Keratinocyte (primary cell): Measurements from ENCODE around the gene RAE1.

ENCODE experiments used
- EZH2 ChIP-seq: IDR thresholded peaks from one replicate; pipeline ENCODE4 v1.6.1; 2012; ENCODE audit warnings: inconsistent platforms, mild to moderate bottlenecking, low read length, moderate library complexity
- TF ChIP-seq, protein P1 (sequence below), 3 experiments: IDR thresholded peaks in 1 of 3; conservative IDR thresholded peaks in 1 of 3; optimal IDR thresholded peaks in 1 of 3; 2 replicates in 2 of 3; 3 replicates in 1 of 3; pipeline versions ENCODE3 to v1.5.1; 2011; ENCODE audit warnings: low read length in 3 of 3, mild to moderate bottlenecking in 3 of 3, moderate library complexity in 2 of 3, control low read depth in 1 of 3, inconsistent platforms in 1 of 3; ENCODE audit not compliant: insufficient read depth in 2 of 3; ENCODE audit errors: extremely low read depth in 1 of 3

GRCh38 chr20:57326667-57327455 is 24.2 kb upstream of the RAE1 start:
- TF ChIP-seq EZH2 = no peak
- TF ChIP-seq, protein P1, sequence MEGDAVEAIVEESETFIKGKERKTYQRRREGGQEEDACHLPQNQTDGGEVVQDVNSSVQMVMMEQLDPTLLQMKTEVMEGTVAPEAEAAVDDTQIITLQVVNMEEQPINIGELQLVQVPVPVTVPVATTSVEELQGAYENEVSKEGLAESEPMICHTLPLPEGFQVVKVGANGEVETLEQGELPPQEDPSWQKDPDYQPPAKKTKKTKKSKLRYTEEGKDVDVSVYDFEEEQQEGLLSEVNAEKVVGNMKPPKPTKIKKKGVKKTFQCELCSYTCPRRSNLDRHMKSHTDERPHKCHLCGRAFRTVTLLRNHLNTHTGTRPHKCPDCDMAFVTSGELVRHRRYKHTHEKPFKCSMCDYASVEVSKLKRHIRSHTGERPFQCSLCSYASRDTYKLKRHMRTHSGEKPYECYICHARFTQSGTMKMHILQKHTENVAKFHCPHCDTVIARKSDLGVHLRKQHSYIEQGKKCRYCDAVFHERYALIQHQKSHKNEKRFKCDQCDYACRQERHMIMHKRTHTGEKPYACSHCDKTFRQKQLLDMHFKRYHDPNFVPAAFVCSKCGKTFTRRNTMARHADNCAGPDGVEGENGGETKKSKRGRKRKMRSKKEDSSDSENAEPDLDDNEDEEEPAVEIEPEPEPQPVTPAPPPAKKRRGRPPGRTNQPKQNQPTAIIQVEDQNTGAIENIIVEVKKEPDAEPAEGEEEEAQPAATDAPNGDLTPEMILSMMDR (optimal IDR thresholded peaks at IDR 0.05 in 1 of 3, IDR thresholded peaks at IDR 0.05 in 1 of 3, conservative IDR thresholded peaks at IDR 0.05 in 1 of 3; ENCODE audit: extremely low read depth in 1 of 3, insufficient read depth in 2 of 3, low read length in 3 of 3) = no peak
